ENCODE data around the gene NRN1L.

GRCh38 chr16:67860589-67861398 is 23.9 kb upstream of the NRN1L start:
- no peak for TF ChIP-seq CTCF (conservative IDR thresholded peaks at IDR 0.05; ENCODE audit: low read depth, low read length)
- no peak for TF ChIP-seq EZH2 (IDR thresholded peaks at IDR 0.05; ENCODE audit: borderline replicate concordance, low read depth, low read length, poor library complexity, severe bottlenecking)
